ENCODE measurements around the gene CANT1.

GRCh38 chr17:78958641-78959127 lies 50.9 kb downstream of the CANT1 start:
- no peak for TF ChIP-seq MAZ (CRISPR knock-in tag; conservative IDR thresholded peaks at IDR 0.05 in 1 of 2, IDR thresholded peaks at IDR 0.05 in 1 of 2)
- TF ChIP-seq, protein P1, sequence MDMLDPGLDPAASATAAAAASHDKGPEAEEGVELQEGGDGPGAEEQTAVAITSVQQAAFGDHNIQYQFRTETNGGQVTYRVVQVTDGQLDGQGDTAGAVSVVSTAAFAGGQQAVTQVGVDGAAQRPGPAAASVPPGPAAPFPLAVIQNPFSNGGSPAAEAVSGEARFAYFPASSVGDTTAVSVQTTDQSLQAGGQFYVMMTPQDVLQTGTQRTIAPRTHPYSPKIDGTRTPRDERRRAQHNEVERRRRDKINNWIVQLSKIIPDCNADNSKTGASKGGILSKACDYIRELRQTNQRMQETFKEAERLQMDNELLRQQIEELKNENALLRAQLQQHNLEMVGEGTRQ (CRISPR knock-in tag; IDR thresholded peaks at IDR 0.05): no peak
- TF ChIP-seq CC2D1A (IDR thresholded peaks at IDR 0.05): no peak
- no peak for TF ChIP-seq POLR2A (conservative IDR thresholded peaks at IDR 0.05)
- no peak for TF ChIP-seq TOE1 (IDR thresholded peaks at IDR 0.05; ENCODE audit: borderline replicate concordance)
- no peak for TF ChIP-seq TOE1 (CRISPR knock-in tag; IDR thresholded peaks at IDR 0.05; ENCODE audit: borderline replicate concordance, low read depth)
- no peak for TF ChIP-seq UBTF (IDR thresholded peaks at IDR 0.05; ENCODE audit: borderline replicate concordance in 1 of 2, low read depth in 2 of 2, low read length in 2 of 2)
- TF ChIP-seq KLF1 (tag; IDR thresholded peaks at IDR 0.05): no peak
- no peak for TF ChIP-seq SP1 (CRISPR knock-in tag; IDR thresholded peaks at IDR 0.05)
- TF ChIP-seq, protein P2, sequence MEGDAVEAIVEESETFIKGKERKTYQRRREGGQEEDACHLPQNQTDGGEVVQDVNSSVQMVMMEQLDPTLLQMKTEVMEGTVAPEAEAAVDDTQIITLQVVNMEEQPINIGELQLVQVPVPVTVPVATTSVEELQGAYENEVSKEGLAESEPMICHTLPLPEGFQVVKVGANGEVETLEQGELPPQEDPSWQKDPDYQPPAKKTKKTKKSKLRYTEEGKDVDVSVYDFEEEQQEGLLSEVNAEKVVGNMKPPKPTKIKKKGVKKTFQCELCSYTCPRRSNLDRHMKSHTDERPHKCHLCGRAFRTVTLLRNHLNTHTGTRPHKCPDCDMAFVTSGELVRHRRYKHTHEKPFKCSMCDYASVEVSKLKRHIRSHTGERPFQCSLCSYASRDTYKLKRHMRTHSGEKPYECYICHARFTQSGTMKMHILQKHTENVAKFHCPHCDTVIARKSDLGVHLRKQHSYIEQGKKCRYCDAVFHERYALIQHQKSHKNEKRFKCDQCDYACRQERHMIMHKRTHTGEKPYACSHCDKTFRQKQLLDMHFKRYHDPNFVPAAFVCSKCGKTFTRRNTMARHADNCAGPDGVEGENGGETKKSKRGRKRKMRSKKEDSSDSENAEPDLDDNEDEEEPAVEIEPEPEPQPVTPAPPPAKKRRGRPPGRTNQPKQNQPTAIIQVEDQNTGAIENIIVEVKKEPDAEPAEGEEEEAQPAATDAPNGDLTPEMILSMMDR (IDR thresholded peaks at IDR 0.05 in 2 of 3, conservative IDR thresholded peaks at IDR 0.05 in 1 of 3; ENCODE audit: insufficient read depth in 2 of 3, low read depth in 1 of 3, low read length in 3 of 3): no peak
- TF ChIP-seq SMAD4 (CRISPR knock-in tag; conservative IDR thresholded peaks at IDR 0.05): no peak
- TF ChIP-seq CBX1 (IDR thresholded peaks at IDR 0.05; ENCODE audit: low read depth): no peak
- no peak for TF ChIP-seq EHMT2 (IDR thresholded peaks at IDR 0.05)
- TF ChIP-seq CHD4 (IDR thresholded peaks at IDR 0.05; ENCODE audit: insufficient read depth, insufficient replicate concordance, low read depth, low read length, poor library complexity, severe bottlenecking): no peak
